SHP77 treated with DMSO at 0.1 percent for 48 hours (cell line): ENCODE data around the gene C1RL.

ENCODE experiments used
- DNase-seq: peaks from one replicate; lab custom pipeline; 2025; lab: John Stamatoyannopoulos, UW

Gene C1RL, protein sequence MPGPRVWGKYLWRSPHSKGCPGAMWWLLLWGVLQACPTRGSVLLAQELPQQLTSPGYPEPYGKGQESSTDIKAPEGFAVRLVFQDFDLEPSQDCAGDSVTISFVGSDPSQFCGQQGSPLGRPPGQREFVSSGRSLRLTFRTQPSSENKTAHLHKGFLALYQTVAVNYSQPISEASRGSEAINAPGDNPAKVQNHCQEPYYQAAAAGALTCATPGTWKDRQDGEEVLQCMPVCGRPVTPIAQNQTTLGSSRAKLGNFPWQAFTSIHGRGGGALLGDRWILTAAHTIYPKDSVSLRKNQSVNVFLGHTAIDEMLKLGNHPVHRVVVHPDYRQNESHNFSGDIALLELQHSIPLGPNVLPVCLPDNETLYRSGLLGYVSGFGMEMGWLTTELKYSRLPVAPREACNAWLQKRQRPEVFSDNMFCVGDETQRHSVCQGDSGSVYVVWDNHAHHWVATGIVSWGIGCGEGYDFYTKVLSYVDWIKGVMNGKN

GRCh38 chr12:7108796-7109571 is at the start of gene C1RL:
Gene C1RL, minus strand, starts transcription at chr12:7109214. Its CDS starts 34 bp downstream, at chr12:7109180.
- DNase-seq = peak; percentile 32

GRCh38 chr12:7157391-7157790 is 48.4 kb upstream of the C1RL start:
- DNase-seq = no peak

DNA sequence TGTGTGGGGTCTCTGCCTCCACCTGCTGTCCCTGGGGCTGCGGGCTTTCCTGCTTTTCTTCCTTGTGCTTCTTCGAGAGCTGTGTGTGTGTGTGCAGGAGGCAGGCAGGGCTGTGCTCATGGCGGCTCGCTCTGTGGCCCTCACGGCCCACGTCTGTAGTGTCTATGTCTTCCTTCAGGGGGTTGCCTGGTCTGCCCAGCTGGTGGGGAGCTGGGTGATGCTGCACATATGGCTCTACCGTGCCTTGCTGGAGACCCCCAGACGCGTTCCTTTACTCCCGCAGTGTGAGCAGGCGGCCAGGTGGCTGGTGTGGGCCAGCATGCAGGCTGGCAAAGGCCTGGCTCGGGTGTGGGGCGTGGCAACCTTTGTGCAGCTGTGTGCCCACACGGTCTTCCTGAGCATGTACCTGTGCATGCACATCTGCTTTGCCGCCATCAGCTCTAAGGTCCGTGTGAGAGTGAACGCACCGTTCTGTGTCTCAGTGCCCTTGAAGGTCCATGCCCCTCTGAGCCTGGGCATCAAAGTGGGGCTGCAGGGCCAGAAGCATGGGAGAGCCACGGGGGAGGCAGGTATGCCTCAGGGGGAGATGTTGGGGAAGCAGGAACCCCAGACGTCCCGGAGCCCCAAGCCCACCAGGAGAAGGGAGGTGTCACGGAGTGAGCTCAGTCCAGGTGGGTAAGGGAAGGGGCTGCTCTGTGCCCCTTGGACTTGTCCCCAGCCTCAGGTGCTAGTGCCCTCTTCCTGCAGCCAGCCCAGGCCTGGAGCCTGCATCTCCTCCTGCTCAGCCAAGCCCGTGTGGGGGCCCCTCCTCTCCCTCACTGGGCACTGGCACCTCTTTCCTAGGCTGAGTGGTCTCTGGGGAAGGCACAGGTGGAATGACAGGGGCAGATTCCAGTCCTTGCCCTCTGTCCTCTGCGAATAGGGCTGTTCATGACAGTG is 47.5 kb upstream of the C1RL start:
- DNase-seq = no peak

GRCh38 chr12:7155471-7156034 is 46.5 kb upstream of the C1RL start:
- DNase-seq = no peak

- no peak for DNase-seq
Measured at GRCh38 chr12:7154901-7155470, 46.0 kb upstream of the C1RL start.

DNA sequence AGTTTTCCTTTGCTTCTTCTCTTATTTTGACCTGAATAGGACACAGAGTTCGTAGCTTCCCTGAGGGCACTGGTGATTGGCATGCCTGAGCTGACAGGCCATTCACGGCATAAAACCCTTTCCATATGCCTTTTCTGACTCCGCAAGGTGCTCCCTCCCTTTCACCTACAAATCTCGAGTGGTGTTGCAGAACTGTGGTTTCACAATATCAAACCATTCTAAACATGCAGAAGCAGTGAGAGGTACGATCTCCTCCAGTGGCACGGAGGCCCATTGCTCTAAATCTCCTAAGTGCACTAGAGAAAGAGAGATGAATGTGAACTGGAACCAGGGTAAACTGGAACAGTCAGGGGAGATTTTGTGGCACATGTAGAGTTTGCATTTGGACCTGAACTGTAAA is 45.0 kb upstream of the C1RL start:
- DNase-seq = no peak

GRCh38 chr12:7152818-7153217 is 43.8 kb upstream of the C1RL start:
- DNase-seq = no peak

DNA sequence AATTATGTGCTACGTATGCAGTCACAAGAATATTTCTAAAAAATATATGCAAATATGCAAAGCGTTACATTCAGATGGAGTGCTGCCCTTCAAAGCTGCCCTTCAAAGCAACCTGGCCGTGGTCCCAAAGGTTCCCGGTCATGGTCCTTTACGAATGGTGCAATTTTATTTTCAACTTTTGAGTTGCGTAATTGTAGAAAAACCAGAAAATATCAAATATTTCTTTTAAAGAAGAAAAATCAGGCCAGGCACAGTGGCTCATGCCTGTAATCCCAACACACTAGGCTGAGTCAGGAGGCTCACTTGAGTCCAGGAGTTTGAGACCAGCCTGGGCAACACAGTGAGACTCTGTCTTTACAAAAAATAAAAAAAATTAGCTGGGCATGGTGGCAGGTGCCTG is 42.5 kb upstream of the C1RL start:
- no peak for DNase-seq

DNA sequence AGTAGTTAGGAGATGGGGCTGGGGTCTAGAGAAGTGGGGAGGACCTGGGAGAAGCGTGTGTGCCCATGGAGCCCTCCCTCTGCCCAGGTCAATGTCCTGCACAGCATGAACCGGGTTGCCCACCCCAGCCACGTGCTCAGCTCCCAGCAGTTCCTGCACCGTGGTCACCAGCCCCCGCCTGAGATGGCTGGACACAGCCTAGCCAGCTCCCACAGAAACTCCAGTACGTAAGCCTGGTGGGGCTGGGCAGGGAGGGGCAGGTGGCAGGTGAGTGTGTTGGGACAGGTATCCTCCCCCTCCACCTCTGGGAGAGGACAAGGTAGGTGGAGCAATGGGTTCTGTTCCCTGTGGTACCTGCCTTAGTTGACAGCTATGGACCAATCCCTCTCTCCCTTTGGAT is 41.8 kb upstream of the C1RL start:
- DNase-seq = no peak

DNA sequence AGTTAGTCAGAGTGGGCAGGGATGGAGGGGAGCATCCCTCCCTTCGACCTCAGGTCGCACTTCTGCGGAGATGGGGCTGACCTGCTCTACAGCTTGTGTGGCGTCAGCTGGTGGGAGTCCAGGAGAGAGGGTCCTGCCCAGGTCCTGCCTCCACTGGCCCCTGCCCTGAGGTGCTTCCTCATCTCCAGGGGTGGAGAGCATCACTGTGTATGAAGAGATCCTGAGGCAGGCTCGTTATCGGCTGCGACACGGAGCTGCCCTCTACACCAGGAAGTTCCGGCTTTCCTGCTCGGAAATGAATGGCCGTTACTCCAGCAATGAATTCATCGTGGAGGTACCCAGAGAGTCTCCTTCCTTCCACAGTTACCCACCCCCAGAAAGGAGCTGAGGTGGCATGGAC is 41.3 kb upstream of the C1RL start:
- no peak for DNase-seq

GRCh38 chr12:7146906-7147305 is 37.9 kb upstream of the C1RL start:
- no peak for DNase-seq

DNA sequence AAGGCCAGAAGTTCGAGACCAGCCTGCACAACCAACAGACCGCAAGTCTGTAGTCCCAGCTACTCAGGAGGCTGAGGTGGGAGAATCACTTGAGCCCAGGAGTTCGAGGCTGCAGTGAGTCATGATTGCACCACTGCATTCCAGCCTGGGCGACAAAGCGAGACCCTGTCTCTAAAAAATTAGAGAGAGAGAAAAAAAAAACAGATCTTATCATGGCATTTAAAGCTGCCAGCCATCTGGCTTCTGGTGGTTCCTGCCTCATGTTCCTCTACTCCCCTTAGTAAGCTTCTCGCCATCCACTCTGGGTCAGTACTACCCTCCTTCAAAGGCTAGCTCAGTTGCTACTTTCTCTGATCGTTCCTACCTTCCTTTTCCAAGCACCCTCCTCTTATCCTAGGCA is 37.2 kb upstream of the C1RL start:
- no peak for DNase-seq

DNA sequence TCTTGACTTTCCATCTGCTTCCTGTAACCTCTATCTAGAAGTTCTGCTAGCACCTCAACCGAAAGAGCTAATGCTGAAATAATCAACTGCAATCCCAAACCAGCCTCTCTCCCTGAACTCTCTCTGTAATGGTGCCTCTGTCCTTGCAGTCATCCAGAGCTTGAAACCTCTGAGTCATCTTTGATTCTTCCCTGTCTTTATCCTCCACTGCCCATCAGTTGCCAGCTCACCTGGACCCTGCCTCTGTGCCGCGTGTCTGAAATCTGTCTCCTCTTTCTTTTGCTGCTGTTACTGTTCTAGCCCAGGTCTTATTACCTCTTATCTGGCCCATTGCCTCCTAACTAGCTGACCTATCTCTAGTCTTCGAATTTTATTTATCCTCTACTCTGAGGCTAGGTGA is 36.7 kb upstream of the C1RL start:
- DNase-seq = no peak

DNA sequence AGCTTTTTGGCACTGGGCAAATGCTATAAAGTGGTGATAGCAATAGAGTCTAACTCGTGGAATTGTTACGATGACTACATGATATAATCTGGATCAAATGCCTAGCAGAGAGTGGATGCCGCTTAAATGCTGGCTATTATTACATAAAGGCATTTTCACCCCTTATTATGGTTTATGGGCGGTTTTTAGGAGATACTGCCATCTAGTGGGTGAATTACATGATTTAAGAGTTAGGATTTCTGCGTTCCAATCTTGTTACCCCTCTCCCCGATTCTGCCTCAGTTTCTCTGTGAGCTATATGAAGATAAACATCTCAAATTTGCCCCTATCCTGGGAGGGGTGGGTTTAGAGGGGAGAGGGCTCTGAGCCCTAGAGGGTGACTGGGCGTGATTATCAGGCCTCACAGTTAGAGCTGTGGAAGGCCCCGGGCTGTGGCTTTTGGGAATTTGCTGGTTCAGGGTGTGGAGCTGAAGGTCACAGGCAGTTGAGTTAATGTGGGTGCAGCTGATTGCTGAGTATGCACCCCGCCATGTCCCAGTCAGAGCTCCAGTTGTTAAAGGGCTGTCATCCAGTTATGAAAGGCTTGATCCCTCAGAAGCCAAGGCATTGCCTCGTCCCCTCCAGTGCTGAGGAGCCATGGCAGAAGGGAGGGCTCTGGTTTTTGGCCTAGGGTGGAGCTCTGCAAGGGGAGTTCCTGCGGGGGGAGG is 35.6 kb upstream of the C1RL start:
- no peak for DNase-seq

DNA sequence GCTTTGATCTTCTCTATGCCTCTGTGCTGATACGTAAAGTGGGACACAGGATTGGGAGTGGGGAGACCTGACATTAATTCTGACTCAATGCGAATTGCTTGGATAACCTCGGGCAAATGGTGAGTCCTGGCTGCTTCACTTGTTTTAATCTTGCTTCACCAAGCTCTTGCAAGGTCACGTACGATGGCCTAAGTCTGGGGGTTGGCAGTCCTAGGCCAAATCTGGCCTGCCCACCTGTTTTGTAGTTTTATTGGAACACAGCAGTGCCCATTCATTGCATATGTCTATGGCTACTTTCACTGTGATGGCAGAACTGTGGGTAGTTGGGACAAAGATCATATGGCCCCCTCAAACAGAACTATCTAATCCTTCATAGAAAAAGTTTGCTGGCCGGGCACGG is 34.5 kb upstream of the C1RL start:
- no peak for DNase-seq

DNA sequence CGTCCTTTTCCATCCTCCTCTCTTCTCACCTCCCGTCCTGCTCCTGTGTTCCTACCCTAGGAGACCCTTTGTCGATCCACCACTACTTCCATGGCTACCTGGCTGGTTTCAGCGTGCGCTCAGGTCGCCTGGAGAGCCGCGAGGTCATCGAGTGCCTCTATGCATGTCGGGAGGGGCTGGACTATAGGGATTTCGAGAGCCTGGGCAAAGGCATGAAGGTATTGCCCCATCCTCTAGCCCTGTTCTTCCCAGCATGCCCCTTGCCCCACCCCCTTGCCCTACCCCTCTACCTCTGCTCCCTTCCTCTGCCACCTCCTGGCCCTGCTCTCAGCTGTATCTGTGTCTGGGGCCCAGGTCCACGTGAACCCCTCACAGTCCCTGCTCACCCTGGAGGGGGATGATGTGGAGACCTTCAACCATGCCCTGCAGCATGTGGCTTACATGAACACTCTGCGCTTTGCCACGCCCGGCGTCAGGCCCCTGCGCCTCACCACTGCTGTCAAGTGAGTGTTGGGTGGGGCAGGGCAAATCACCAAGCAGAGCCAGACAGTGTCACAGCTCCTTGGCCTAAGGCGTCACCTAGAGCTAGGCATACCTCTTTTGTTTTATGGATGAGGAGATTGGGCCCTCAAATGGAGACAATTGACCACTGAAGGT is 33.9 kb upstream of the C1RL start:
- DNase-seq = no peak

DNA sequence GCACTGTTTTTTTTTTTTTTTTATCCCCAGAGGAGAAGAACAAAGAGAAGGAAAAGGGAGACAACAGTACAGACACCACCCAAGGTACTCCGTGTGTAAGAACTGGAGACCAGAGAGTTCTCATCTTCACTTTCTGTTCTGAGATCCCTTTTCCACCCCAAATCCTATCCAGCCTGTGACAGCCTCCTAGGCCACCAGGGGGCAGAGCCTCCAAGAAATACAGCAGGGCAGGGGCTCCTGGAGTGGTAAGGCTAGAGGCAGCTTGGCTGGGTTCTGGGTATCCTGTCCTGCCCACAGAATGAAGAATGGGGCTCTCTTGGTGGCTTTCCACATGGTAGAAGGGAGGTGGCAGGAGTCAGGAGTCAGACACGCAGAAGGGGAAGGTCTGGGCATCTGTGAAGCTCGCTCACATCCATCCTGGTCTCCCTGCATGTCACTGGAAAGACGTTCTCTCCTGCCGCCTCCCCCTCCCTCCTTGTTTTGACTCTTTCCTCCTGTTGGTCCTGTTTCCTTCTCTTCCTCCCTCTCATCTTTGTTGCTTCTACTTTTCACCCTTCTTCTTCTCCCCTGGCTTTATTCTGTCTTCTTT is 33.1 kb upstream of the C1RL start:
- DNase-seq = no peak

DNA sequence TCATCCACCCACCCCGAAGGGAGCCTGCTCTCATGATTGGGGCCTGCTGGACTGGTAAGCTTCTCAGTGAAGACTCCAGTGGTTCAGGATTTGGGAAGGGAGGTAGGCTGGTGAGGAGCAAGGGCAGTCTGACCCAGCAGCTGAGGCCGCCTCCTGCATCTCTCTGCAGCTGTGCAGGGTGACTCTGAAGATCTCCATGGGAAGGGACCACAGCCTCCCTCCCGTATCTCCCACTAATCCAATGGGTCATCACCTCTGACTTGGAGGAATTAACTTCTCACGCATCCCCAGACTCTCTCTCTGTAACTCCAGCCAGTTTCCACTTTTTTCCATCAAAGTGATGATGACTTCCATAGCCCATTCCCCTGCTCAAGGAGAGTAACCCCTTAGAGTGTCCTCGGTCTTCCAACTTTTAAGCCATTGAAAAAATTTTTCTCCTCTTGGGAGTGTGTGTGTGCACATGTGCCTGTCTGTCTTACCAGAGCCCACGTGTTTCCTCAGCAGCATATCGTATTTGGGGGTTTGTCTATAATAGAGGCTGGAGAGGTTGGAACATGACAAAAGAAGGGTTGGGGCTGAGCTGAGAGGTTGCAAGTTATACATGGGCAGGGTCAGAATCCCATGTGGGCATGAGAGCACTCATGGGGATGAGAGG is 32.5 kb upstream of the C1RL start:
- DNase-seq = no peak

- no peak for DNase-seq
Measured at GRCh38 chr12:7139200-7139599, 30.2 kb upstream of the C1RL start.
